GM18520 (cell line): Measurements from ENCODE around the gene SH3BGR.
A peak's percentile ranks its signal among the peaks of the same experiment; 100 is the strongest.
"Not testable (repeated sequence)": the region's sequence is repeated elsewhere in the genome, so short reads cannot be mapped to it uniquely, and the experiment has no call there.

Experiments
- ATAC-seq: cut with Tn5 transposase; IDR thresholded peaks from one replicate; pipeline ENCODE4 v1.9.1; 2021; ENCODE audit not compliant: unreplicated experiment

The SH3BGR gene

GRCh38 chr21:39451332-39452206 is at the start of gene SH3BGR:
TSS of gene SH3BGR (plus strand) at chr21:39451970. CDS start at chr21:39452097, 127 bp downstream.
- ATAC-seq = no peak

GRCh38 chr21:39406065-39406464 is 45.7 kb upstream of the SH3BGR start:
- ATAC-seq = no peak

- ATAC-seq = not testable (repeated sequence)
Observed at GRCh38 chr21:39419204-39419603, 32.6 kb upstream of the SH3BGR start.

GRCh38 chr21:39422527-39423241 is 29.1 kb upstream of the SH3BGR start:
- ATAC-seq = no peak

- no peak for ATAC-seq
Observed at GRCh38 chr21:39429445-39429844, 22.3 kb upstream of the SH3BGR start.

GRCh38 chr21:39430016-39430415 is 21.8 kb upstream of the SH3BGR start:
- no peak for ATAC-seq

- ATAC-seq = no peak
Observed at GRCh38 chr21:39430457-39430856, 21.3 kb upstream of the SH3BGR start.

- ATAC-seq = no peak
Observed at GRCh38 chr21:39430954-39431353, 20.8 kb upstream of the SH3BGR start.

- no peak for ATAC-seq
Observed at GRCh38 chr21:39434950-39435349, 16.8 kb upstream of the SH3BGR start.

GRCh38 chr21:39439232-39439631 is 12.5 kb upstream of the SH3BGR start:
- no peak for ATAC-seq

- no peak for ATAC-seq
Observed at GRCh38 chr21:39441502-39442475, 10.0 kb upstream of the SH3BGR start.

- ATAC-seq = no peak
Observed at GRCh38 chr21:39444421-39445180, 7.2 kb upstream of the SH3BGR start.

GRCh38 chr21:39445321-39446269 is 6.2 kb upstream of the SH3BGR start, which contains the start of gene LCA5L:
TSS of gene LCA5L (minus strand) at chr21:39445778. CDS start at chr21:39428493, 17,285 bp downstream.
- peak; percentile 82 for ATAC-seq

- no peak for ATAC-seq
Observed at GRCh38 chr21:39447264-39447663, 4.5 kb upstream of the SH3BGR start.

GRCh38 chr21:39452207-39452969 is 618 bp downstream of the SH3BGR start:
- ATAC-seq = no peak

GRCh38 chr21:39452970-39453342 is 1.2 kb downstream of the SH3BGR start:
- ATAC-seq = no peak

GRCh38 chr21:39453571-39454179 is 1.9 kb downstream of the SH3BGR start:
- ATAC-seq = no peak
